ENCODE measurements around the gene LRRC49.
"Not testable (repeated sequence)": the region's sequence is repeated elsewhere in the genome, so short reads cannot be mapped to it uniquely, and the experiment has no call there.

The LRRC49 gene

GRCh38 chr15:70920981-70921696 lies 28.5 kb downstream of the LRRC49 start:
- DNase-seq (ENCODE audit: extremely low read depth in 1 of 2, low read depth in 1 of 2) = no peak

DNA sequence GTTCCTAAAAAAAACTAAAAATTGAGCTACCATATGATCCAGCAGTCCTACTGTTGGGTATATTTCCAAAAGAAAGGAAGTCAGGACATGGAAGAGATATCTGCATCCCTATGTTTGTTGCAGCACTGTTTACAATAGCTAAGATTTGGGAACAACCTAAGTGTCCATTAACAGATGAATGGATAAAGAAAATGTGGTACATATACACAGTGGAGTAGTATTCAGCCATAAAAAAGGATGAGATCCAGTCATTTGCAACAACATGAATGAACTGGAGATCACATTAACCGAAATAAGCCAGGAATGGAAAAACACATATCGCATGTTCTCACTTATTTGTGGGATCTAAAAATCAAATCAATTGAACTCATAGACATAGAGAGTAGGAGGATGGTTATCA lies 29.5 kb downstream of the LRRC49 start:
- no peak for DNase-seq (ENCODE audit: extremely low read depth in 1 of 2, low read depth in 1 of 2)

DNA sequence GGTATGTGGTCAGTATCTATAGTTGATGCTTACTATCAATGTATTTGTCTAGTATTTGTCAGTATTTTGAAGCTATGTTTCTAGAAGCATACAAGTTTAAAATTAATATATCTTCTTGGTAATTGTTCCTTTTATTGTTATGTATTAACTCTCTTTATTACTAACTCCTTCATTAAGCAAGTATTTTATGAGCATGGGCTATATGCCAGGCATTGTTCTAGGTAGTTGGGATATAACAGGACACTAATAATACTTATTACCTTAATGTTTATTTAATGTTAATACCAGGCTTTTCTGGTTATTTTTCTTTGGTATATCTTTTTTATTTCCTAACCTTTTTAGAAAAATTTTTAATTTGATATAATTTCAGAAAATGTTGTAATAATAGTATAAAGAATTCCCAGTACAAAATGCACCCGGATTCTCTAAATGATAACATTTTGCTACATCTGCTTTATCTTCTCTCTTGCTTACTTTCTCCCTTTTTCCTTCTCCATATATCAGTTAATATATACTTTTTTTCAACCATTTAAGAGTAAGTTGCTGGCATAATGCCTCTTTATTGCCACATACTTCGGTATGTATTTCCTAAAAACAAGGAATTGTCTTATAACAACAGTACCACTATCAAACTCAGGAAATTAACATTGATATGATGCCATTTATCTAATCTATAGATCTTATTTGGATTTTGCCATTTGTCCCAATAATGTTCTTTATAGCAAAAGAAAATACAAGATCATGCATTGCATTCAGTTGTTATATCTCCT lies 30.9 kb downstream of the LRRC49 start:
- DNase-seq (ENCODE audit: extremely low read depth in 1 of 2, low read depth in 1 of 2) = no peak

DNA sequence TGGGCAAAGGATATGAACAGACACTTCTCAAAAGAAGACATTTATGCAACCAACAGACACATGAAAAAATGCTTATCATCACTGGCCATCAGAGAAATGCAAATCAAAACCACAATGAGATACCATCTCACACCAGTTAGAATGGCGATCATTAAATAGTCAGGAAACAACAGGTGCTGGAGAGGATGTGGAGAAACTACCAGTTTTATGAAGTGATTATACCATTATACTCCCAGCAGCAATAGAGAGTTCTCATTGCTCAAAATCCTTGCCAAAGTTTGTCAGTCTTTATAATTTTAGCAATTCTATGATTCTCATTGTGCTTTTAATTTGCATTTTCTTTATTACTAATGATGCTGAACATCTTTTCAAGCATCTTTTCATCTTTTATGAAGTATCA lies 34.3 kb downstream of the LRRC49 start:
- DNase-seq (ENCODE audit: extremely low read depth in 1 of 2, low read depth in 1 of 2) = not testable (repeated sequence)

DNA sequence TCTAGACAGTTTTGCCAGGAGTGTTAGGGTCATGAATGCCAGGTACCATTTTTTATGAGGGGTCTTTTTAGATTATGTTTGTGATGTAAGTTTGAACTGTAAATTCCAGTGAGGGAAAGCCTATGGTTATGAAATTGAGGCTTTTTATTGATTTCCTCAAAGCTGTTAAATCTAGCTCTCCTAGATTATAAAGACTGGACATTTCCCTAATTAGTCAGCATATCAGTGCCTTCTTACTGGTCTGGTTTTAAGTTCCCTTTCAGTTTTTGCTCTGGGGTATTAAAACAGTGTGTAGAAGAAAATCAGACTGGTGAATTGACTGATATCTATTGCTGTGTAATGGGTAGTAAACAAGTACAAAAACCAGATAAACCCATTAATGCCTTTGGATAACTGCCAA lies 39.2 kb downstream of the LRRC49 start:
- DNase-seq (ENCODE audit: extremely low read depth in 1 of 2, low read depth in 1 of 2) = no peak

DNA sequence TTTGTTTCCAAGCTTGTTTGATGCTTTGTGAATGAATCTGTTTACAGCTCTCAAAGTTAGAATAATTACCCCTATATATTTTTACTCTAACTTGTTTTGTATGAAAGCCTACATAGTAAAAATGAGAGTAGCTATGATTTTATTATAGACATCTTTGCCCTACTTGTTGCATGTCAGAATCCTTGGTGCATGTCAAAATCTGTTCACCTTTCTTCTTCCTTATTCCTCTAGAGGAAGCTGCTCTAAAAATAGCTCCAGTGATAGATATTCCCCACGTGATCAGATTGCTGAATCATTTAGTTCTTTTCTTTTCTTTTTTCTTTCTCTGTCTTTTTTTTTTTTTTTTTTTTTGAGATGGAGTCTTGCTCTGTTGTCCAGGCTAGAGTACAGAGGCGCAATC lies 39.8 kb downstream of the LRRC49 start:
- DNase-seq (ENCODE audit: extremely low read depth in 1 of 2, low read depth in 1 of 2) = no peak

DNA sequence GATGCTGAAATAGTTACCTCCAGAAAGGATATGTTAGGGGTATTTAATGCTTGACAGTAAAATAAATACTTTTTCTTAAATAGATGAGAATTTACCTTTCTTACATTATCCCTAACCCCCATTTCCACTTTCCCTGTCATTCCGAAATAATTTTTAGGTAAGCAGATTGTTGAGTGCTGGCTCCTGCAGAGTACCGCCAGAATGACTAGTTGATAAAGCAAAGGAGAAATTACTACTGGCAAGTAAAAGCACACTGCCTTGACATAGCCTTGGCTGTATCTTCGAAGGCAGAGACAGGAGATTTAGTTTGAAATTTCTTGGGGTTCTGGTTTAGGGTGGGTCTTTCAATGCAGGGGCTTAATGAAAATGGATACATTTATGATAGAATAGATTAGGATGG lies 40.8 kb downstream of the LRRC49 start:
- DNase-seq (ENCODE audit: extremely low read depth in 1 of 2, low read depth in 1 of 2) = no peak

GRCh38 chr15:70935631-70936030 lies 43.0 kb downstream of the LRRC49 start:
- DNase-seq (ENCODE audit: extremely low read depth in 1 of 2, low read depth in 1 of 2) = no peak

DNA sequence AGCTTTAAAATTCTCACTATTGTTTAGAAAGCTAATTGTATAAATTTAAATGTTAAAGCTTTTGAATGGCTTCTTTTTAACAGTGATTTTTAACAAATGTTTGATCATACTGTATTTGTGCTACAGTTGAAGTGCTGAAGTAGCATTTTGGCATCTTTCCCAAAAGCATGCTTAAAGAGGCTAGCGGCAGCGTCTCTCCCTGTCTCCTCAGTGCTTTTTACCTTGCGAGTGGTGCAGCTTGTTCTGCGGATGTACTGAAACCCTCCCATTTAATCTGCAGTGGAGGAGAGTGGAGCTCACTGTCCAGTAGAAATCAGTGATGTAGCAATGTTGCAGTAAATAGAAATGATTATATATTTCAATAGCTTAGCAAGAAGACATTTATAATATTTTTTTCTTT lies 43.7 kb downstream of the LRRC49 start:
- DNase-seq (ENCODE audit: extremely low read depth in 1 of 2, low read depth in 1 of 2) = no peak

DNA sequence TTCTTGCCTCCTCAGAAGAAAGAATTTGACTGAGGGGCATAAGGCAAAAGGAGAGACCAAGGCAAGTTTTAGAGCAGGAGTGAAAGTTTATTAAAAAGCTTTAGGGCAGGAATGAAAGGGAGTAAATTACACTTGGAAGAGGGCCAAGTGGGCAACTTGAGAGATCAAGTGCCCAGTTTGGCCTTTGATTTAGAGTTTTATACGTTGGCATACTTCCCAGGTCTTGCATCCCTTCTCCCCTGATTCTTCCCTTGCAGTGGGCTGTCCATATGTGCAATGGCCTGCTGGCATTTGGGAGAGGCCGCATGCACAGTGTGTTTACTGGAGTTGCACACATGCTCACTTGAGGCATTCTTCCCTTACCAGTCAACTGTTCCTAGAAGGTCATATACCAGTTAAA lies 50.7 kb downstream of the LRRC49 start:
- not testable (repeated sequence) for DNase-seq (ENCODE audit: extremely low read depth in 1 of 2, low read depth in 1 of 2)

- no peak for DNase-seq (ENCODE audit: extremely low read depth in 1 of 2, low read depth in 1 of 2)
These were observed 55.0 kb downstream of the LRRC49 start for GRCh38 chr15:70947351-70948335.

DNA sequence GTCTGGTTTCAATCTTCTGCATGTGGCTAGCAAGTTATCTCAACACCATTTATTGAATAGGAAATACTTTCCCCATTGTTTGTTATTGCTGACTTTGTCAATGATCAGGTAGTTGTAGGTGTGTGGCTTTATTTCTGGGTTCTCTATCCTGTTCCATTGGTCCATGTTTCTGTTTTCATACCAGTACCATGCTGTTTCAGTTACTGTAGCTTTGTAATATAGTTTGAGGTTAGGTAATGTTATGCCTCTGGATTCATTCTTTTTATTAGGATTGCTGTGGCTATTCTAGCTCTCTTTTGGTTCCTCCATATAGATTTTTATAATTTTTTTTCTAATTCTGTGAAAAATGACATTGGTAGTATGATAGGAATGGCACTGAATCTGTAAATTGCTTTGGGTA lies 58.3 kb downstream of the LRRC49 start:
- no peak for DNase-seq (ENCODE audit: extremely low read depth in 1 of 2, low read depth in 1 of 2)

GRCh38 chr15:70954171-70954570 lies 61.5 kb downstream of the LRRC49 start:
- DNase-seq (ENCODE audit: extremely low read depth in 1 of 2, low read depth in 1 of 2) = no peak

- no peak for DNase-seq (ENCODE audit: extremely low read depth in 1 of 2, low read depth in 1 of 2)
These were observed 62.1 kb downstream of the LRRC49 start for GRCh38 chr15:70954733-70955132.

DNA sequence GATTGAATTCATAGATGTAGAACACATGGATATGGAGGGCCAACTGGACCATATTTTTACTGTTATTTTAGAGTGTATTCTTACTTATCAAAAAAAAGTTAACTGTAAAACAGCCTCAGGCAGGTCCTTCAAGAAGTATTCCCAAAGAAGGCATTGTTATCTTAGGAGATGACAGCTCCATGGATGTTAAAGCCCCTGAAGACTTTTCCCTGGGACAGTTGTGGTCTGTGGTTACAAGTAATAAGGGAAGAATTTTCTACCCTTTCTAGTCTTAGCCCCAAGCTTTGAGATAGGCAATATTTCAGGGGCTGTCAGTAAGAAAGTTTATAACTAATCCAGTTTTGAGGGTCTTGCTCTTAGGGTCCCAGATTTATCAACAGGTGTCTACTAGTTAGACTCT lies 62.5 kb downstream of the LRRC49 start:
- DNase-seq (ENCODE audit: extremely low read depth in 1 of 2, low read depth in 1 of 2) = no peak

- DNase-seq (ENCODE audit: extremely low read depth in 1 of 2, low read depth in 1 of 2) = no peak
These were observed 63.8 kb downstream of the LRRC49 start for GRCh38 chr15:70956201-70956995.

DNA sequence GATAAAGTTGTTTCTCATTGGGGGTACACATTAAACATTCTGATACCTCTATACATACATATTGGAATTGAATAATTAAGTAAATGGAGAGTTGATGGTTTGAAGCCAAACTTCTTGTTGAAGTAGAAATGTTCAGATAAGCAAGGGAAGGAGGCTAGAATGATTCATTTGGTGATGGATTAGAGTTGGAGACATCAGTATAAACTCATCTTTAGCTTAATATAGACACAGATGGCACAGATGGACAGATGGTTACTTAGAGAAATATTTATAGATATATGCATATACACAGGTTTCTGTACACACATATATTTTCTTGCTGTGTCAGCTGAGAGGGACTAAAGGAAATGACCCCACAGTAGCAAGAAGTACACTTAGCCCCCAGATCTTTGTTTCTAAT lies 69.5 kb downstream of the LRRC49 start:
- no peak for DNase-seq (ENCODE audit: extremely low read depth in 1 of 2, low read depth in 1 of 2)

- no peak for DNase-seq (ENCODE audit: extremely low read depth in 1 of 2, low read depth in 1 of 2)
These were observed 70.6 kb downstream of the LRRC49 start for GRCh38 chr15:70963199-70963598.

- DNase-seq (ENCODE audit: extremely low read depth in 1 of 2, low read depth in 1 of 2) = no peak
These were observed 71.4 kb downstream of the LRRC49 start for GRCh38 chr15:70964058-70964457.

DNA sequence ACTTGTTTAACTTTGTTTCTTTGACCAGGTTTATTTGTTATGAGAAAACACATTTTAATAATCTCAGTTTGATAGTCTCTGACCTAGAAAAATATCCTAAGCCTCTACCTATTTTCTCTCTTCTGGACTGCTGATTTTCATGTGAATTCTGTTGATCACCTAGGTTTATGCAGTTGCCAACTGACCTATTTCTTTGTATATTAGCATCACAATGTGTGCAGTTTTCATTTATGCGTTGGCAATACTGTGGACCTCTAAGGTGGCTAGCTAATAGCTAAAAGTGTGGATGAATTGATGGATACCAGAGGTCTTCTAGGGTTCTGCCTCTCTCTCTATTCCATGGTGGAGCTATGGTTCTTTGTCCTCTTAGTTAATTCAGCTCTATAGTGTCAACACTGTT lies 72.1 kb downstream of the LRRC49 start:
- DNase-seq (ENCODE audit: extremely low read depth in 1 of 2, low read depth in 1 of 2) = no peak

DNA sequence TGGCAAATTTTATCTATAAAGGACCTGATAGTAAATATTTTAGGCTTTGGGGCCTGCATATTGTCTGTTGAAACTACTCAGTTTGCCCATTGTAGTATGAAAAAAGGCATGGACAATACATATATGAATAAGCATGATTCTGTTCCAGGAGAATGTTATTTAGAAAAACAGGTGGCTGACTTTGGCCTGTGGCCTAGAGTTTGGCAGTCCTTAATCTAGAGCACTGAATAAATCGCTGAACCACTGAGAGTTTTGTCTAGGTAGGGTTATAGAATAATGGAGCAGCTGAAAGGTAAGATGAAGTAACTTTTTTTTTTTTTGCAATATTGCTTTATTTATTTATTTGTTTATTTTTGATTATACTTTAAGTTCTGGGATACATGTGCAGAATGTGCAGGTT lies 75.0 kb downstream of the LRRC49 start:
- no peak for DNase-seq (ENCODE audit: extremely low read depth in 1 of 2, low read depth in 1 of 2)

Data from activated CD8-positive, alpha-beta memory T cell treated with anti-CD3 and anti-CD28 coated beads for 1 hour (primary cell).